ENCODE data around the gene OCIAD2. TPM values are rescaled to one million over a fixed set of nuclear protein-coding genes. Genes with fewer than 3 reads are reported as not detected.

OCIAD2 gene
- total and polyA plus RNA-seq, 2 of the 8 experiments (the other 6 are each of a cell fraction or from before 2014, with no cell fraction given): 105 to 122 TPM

- Histone ChIP-seq H4K20me1 (replicated peaks in 1 of 2; ENCODE audit: control insufficient read depth in 1 of 2, insufficient read depth in 2 of 2, low read length in 2 of 2) (no peaks in the 10 kb centered on the region), H2BK15ac (ENCODE audit: low read length) (no peak overlapping the region), H3K27ac (ENCODE audit: low read depth, low read length) (no peak overlapping the region), H3K56ac (replicated peaks; ENCODE audit: insufficient read length, low read depth, low read length) (no peak overlapping the region), H3K27me3 (replicated peaks in 1 of 4; ENCODE audit: control insufficient read depth in 3 of 4, extremely low read depth in 1 of 4, insufficient read depth in 3 of 4, low read length in 3 of 4) (no peaks in the 10 kb centered on the region), H3K79me1 (ENCODE audit: low read depth, low read length) (no peaks in the 10 kb centered on the region), H2AFZ (ENCODE audit: low read length) (no peak overlapping the region), H3K9ac (replicated peaks in 1 of 4; ENCODE audit: extremely low read depth in 1 of 4, low read depth in 3 of 4, low read length in 3 of 4) (no peak overlapping the region), H3K18ac (ENCODE audit: extremely low read depth, low read length) (no peak overlapping the region), H2BK5ac (ENCODE audit: low read depth, low read length) (no peak overlapping the region), H2BK120ac (replicated peaks; ENCODE audit: low read depth, low read length) (no peak overlapping the region), H3K23ac (ENCODE audit: insufficient read length) (no peak overlapping the region), H4K91ac (replicated peaks; ENCODE audit: insufficient read length, low read length) (no peak overlapping the region), H3K4me3 (ENCODE audit: extremely low read depth in 1 of 4, insufficient read depth in 2 of 4, low read depth in 3 of 4, low read length in 4 of 4) (no peak overlapping the region), H3K79me2 (ENCODE audit: control insufficient read depth in 1 of 2, insufficient read depth in 2 of 2, low read length in 2 of 2) (no peaks in the 10 kb centered on the region), H3K14ac (ENCODE audit: insufficient read length) (no peak overlapping the region), H3K4me1 (replicated peaks in 1 of 4; ENCODE audit: control insufficient read depth in 3 of 4, insufficient read depth in 4 of 4, low read length in 3 of 4) (peaks cover 0 to 5% (median 2%) of the 10 kb centered on the region in 4 experiments; a peak in 3 of 7 replicates), H3K9me3 (ENCODE audit: insufficient read depth in 2 of 2, low read depth in 1 of 2, low read length in 1 of 2) (peaks cover 0 to 4% of the 10 kb centered on the region in 2 experiments; a peak in 1 of 4 replicates), H3K23me2 (ENCODE audit: low read depth, low read length) (no peaks in the 10 kb centered on the region), H2BK12ac (ENCODE audit: low read depth, low read length) (no peak overlapping the region), H2AK5ac (ENCODE audit: low read depth, low read length) (no peak overlapping the region), H2BK20ac (ENCODE audit: low read length) (no peak overlapping the region), H4K5ac (ENCODE audit: insufficient read length, low read depth, low read length) (no peak overlapping the region), H3K4me2 (ENCODE audit: insufficient read depth in 1 of 2, low read depth in 2 of 2, low read length in 2 of 2) (no peak overlapping the region), H4K8ac (ENCODE audit: extremely low read depth, insufficient read depth, low read length) (no peak overlapping the region), H3K4ac (replicated peaks; ENCODE audit: insufficient read length, low read depth, low read length) (no peak overlapping the region), H3K36me3 (ENCODE audit: control insufficient read depth in 2 of 4, insufficient read depth in 4 of 4, low read length in 3 of 4) (no peaks in the 10 kb centered on the region)
- FAIRE-seq: no peak
- 85% methylated on average over 1 of the region's 1 CpG; no CpG with 5 or more reads in 1 of the 2 experiments for WGBS, 2 experiments (ENCODE audit: extremely low coverage in 1 of 2, insufficient coverage in 1 of 2, insufficient read length in 1 of 2, insufficient replicate concordance in 2 of 2, low coverage in 1 of 2, low lambda C conversion rate in 2 of 2, missing lambda C conversion rate in 1 of 2)
- ChIA-PET CTCF (ENCODE audit: partially characterized antibody) (interaction anchor here (1.1 to 4.0 kb wide), 3 partner anchors 11 to 18 kb away, joined by 3 to 26 read pairs (median 3); no protein-coding TSS in a partner anchor), POLR2A (ENCODE audit: partially characterized antibody) (no interaction called here)
- DNase-seq (ENCODE audit: low read depth in 1 of 2, low spot score in 2 of 2): no peak
- TF ChIP-seq CTCF (IDR thresholded peaks at IDR 0.05; ENCODE audit: control extremely low read depth in 1 of 3, insufficient read depth in 1 of 3, low read depth in 1 of 3, low read length in 3 of 3) (peak in 2 of 3 experiments; percentile 27 to 33; a peak in 2 of 4 replicates), RAD21 (IDR thresholded peaks at IDR 0.05 in 1 of 2, conservative IDR thresholded peaks at IDR 0.05 in 1 of 2; ENCODE audit: low read depth in 2 of 2, low read length in 2 of 2) (peak; percentile 20 to 38; a peak in 1 of 4 replicates), BACH1 (IDR thresholded peaks at IDR 0.05; ENCODE audit: low read length) (peak; percentile 93), USF2 (IDR thresholded peaks at IDR 0.05; ENCODE audit: low read length) (no peak), MAFK (IDR thresholded peaks at IDR 0.05; ENCODE audit: low read depth, low read length) (peak; percentile 78)
Observed at GRCh38 chr4:48947731-48948130, 41.2 kb upstream of the OCIAD2 start.
